ENCODE measurements around the gene IGF2BP3.
A peak's percentile ranks its signal among the peaks of the same experiment; 100 is the strongest.

Gene IGF2BP3

GRCh38 chr7:23472046-23472445 is 1.8 kb upstream of the IGF2BP3 start:
- no peak for DNase-seq (ENCODE audit: low read depth)

- DNase-seq (ENCODE audit: low read depth): peak; percentile 63
These were observed 992 bp upstream of the IGF2BP3 start for GRCh38 chr7:23471106-23471859.

- no peak for DNase-seq (ENCODE audit: low read depth)
These were observed 385 bp downstream of the IGF2BP3 start for GRCh38 chr7:23469961-23470250.

- peak; percentile 29 for DNase-seq (ENCODE audit: low read depth)
These were observed 936 bp downstream of the IGF2BP3 start for GRCh38 chr7:23469150-23469960.

GRCh38 chr7:23468526-23469149 is 1.7 kb downstream of the IGF2BP3 start:
- DNase-seq (ENCODE audit: low read depth): no peak

- DNase-seq (ENCODE audit: low read depth): peak; percentile 56
These were observed 2.3 kb downstream of the IGF2BP3 start for GRCh38 chr7:23467806-23468525.

GRCh38 chr7:23467291-23467805 is 2.9 kb downstream of the IGF2BP3 start:
- peak; percentile 29 for DNase-seq (ENCODE audit: low read depth)

- peak; percentile 59 for DNase-seq (ENCODE audit: low read depth)
These were observed 7.4 kb downstream of the IGF2BP3 start for GRCh38 chr7:23462846-23463245.

GRCh38 chr7:23458044-23458443 is 12.2 kb downstream of the IGF2BP3 start:
- no peak for DNase-seq (ENCODE audit: low read depth)

- no peak for DNase-seq (ENCODE audit: low read depth)
These were observed 14.2 kb downstream of the IGF2BP3 start for GRCh38 chr7:23456093-23456492.

- DNase-seq (ENCODE audit: low read depth): no peak
These were observed 15.3 kb downstream of the IGF2BP3 start for GRCh38 chr7:23454881-23455526.

- no peak for DNase-seq (ENCODE audit: low read depth)
These were observed 19.8 kb downstream of the IGF2BP3 start for GRCh38 chr7:23450518-23450917.

- peak; percentile 38 for DNase-seq (ENCODE audit: low read depth)
These were observed 20.4 kb downstream of the IGF2BP3 start for GRCh38 chr7:23449941-23450340.

- DNase-seq (ENCODE audit: low read depth): no peak
These were observed 25.0 kb downstream of the IGF2BP3 start for GRCh38 chr7:23445326-23445725.

GRCh38 chr7:23443974-23444373 is 26.3 kb downstream of the IGF2BP3 start:
- no peak for DNase-seq (ENCODE audit: low read depth)

GRCh38 chr7:23438171-23438570 is 32.1 kb downstream of the IGF2BP3 start:
- DNase-seq (ENCODE audit: low read depth): no peak

- DNase-seq (ENCODE audit: low read depth): no peak
These were observed 36.0 kb downstream of the IGF2BP3 start for GRCh38 chr7:23434147-23434917.

- DNase-seq (ENCODE audit: low read depth): peak; percentile 30
These were observed 38.5 kb downstream of the IGF2BP3 start for GRCh38 chr7:23431702-23432199.

- no peak for DNase-seq (ENCODE audit: low read depth)
These were observed 39.4 kb downstream of the IGF2BP3 start for GRCh38 chr7:23430893-23431259.

GRCh38 chr7:23426876-23427275 is 43.4 kb downstream of the IGF2BP3 start:
- peak; percentile 69 for DNase-seq (ENCODE audit: low read depth)

- DNase-seq (ENCODE audit: low read depth): peak; percentile 84
These were observed 47.4 kb downstream of the IGF2BP3 start for GRCh38 chr7:23422909-23423308.
